ACHN (cell line): Measurements from ENCODE around the gene ARHGEF39.

ENCODE experiments used
- DNase-seq: peaks from one replicate; pipeline ENCODE4 v3.0.0-alpha.2; 2015
- in situ Hi-C: cut with HindIII; loops from 2 replicates; pipeline ENCODE4 v1.10.0; 2017; ENCODE audit warnings: low sequenced_read_pairs, low pct_ligation_motif_present, low pct_unique_long_range_greater_than_20kb

Gene ARHGEF39

GRCh38 chr9:35664531-35665470, at the start of gene ARHGEF39:
ARHGEF39 (minus strand) TSS chr9:35665195; CDS start chr9:35665169, 26 bp downstream.
- in situ Hi-C loops: no loop called here

GRCh38 chr9:35714123-35714522, 49.1 kb upstream of the ARHGEF39 start:
- in situ Hi-C loops: no loop called here
- no peak for DNase-seq

More at GRCh38 chr9:35664531-35665470, at the start of gene ARHGEF39:
- DNase-seq: peak; percentile 88

- DNase-seq: no peak
- in situ Hi-C loops: no loop called here
Measured at GRCh38 chr9:35713578-35713977, 48.6 kb upstream of the ARHGEF39 start.

- DNase-seq: no peak
- in situ Hi-C loops: no loop called here
Measured at GRCh38 chr9:35712762-35713400, 47.9 kb upstream of the ARHGEF39 start.

- in situ Hi-C loops: no loop called here
- no peak for DNase-seq
Measured at GRCh38 chr9:35711501-35712428, 46.8 kb upstream of the ARHGEF39 start.

- DNase-seq: no peak
- in situ Hi-C loops: no loop called here
Measured at GRCh38 chr9:35710818-35711500, 46.0 kb upstream of the ARHGEF39 start.

GRCh38 chr9:35708146-35708545, 43.2 kb upstream of the ARHGEF39 start:
- in situ Hi-C loops: no loop called here
- DNase-seq: no peak

GRCh38 chr9:35706951-35707350, 42.0 kb upstream of the ARHGEF39 start:
- in situ Hi-C loops: no loop called here
- no peak for DNase-seq

GRCh38 chr9:35705836-35706430, 40.9 kb upstream of the ARHGEF39 start:
- in situ Hi-C loops: no loop called here

GRCh38 chr9:35705372-35705771, 40.4 kb upstream of the ARHGEF39 start:
- in situ Hi-C loops: no loop called here
- DNase-seq: no peak

More at GRCh38 chr9:35705836-35706430, 40.9 kb upstream of the ARHGEF39 start:
- DNase-seq: no peak

- in situ Hi-C loops: no loop called here
- no peak for DNase-seq
Measured at GRCh38 chr9:35703906-35704672, 39.1 kb upstream of the ARHGEF39 start.

- no peak for DNase-seq
- in situ Hi-C loops: no loop called here
Measured at GRCh38 chr9:35702696-35703095, 37.7 kb upstream of the ARHGEF39 start.

- in situ Hi-C loops: no loop called here
- DNase-seq: no peak
Measured at GRCh38 chr9:35700942-35701341, 35.9 kb upstream of the ARHGEF39 start.

- in situ Hi-C loops: no loop called here
- no peak for DNase-seq
Measured at GRCh38 chr9:35700031-35700430, 35.0 kb upstream of the ARHGEF39 start.

GRCh38 chr9:35698231-35698630, 33.2 kb upstream of the ARHGEF39 start:
- in situ Hi-C loops: no loop called here
- no peak for DNase-seq

- DNase-seq: no peak
- in situ Hi-C loops: no loop called here
Measured at GRCh38 chr9:35697486-35697885, 32.5 kb upstream of the ARHGEF39 start.

- in situ Hi-C loops: no loop called here
- peak; percentile 54 for DNase-seq
Measured at GRCh38 chr9:35696520-35697215, 31.7 kb upstream of the ARHGEF39 start.
